Effector CD8-positive, alpha-beta T cell (primary cell): ENCODE measurements around the gene HDAC7.

Source experiments
- DNase-seq: peaks from one replicate; lab custom pipeline; 2025; lab: John Stamatoyannopoulos, UW

The HDAC7 gene

DNA sequence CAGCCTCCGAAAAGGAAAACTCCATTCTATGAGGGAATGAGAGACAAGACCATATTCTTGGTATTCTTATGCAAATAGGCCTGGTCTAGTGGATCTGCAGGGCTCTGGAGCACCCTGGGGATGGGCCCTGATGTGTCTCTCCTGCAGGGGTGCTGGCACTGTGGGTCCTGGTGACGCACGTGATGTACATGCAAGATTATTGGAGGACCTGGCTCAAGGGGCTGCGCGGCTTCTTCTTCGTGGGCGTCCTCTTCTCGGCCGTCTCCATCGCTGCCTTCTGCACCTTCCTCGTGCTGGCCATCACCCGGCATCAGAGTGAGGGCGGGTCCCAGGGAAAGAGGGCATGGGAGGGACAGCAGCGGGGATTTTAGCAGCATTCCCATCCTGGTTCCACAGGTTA is 40.8 kb downstream of the HDAC7 start:
- no peak for DNase-seq

DNA sequence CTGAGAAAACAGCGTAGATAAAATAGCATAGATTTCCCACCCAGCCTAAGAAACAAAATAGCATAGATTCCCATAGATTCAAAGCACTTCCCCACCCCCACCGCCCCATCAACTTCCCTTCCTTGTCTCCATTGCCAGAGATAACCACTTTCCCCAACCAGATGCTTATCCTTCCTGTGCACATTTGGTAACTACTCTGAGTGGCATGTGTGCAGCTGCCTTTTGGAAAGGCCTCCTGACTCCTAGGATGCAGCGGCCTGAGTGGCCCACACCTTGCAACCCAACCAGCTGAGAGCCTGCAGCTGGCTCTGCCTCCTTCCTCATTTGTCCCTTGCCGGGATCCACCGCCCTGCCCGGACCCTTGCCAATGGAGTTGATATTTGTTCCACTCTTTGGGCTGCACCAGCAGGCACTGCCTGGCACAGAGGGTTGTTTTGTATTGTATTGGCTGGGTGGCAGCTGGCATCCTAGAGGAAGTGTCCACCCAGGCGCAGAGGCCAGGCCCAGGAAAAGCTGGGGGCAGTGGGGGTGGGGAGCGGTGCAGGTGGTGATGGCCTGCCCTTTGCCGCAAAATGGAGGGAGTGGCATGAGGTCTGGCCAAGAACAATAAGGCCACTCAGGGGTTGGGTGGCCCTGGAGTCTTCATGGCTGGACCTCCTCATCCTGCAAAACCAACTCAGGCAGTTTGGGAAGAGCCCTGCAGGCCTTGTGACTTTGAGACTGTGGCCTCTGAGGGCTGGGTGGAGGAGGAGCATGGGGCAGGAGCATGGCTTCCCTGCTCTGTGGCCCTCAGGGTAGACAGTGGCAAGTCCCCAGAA is 41.8 kb downstream of the HDAC7 start:
- no peak for DNase-seq

DNA sequence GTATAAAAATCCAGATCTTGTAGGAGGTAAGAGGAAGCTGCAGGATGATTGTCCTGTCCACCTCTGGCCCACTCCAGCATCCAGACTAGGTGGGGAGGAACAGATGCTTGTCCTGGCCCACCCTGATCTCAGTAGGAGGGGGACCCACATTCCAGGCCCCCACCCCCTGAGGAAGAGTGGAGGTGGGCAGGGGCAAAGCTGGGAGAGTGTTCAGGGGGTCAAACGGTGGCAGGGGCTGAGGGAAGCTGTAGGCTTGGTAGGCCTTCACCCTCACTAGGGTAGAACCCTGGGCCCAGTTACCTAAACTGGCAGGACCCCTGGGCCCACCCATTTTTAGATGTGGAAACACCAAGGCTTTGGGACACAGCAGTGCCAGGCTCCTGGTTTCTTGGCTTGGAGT is 42.6 kb downstream of the HDAC7 start:
- DNase-seq = no peak

DNA sequence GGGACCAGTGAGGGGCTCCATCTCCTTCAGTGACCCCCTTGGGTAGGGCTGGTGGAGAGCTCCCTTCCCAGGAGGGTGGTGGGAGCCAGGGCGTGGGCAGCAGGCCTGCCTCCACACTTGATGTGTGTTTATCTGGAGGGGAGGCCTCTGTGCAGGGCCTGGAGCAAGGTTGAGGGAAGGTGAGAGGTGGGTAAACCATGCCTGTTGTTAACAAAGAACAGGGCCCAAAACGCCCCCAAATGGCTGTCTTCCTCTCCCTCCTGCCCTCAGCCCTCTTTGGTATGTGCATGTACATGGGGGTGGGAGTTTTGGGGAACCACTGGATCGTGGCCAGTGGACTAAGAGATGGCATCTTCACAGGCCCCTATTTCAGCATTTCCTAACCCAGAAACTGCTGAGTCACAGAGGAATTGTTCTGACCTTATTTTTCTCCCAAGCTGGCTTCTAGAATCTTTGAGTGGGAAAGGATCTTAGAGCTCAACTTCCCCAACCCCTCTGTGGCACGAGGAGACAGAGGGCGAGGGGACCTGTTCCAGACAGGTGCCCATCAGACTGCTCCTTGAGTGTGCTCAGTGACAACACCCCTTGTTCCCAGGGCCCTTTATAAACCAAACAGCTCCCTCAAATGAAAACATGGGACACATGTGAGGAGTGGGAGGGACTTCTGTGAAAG is 43.1 kb downstream of the HDAC7 start:
- no peak for DNase-seq

DNA sequence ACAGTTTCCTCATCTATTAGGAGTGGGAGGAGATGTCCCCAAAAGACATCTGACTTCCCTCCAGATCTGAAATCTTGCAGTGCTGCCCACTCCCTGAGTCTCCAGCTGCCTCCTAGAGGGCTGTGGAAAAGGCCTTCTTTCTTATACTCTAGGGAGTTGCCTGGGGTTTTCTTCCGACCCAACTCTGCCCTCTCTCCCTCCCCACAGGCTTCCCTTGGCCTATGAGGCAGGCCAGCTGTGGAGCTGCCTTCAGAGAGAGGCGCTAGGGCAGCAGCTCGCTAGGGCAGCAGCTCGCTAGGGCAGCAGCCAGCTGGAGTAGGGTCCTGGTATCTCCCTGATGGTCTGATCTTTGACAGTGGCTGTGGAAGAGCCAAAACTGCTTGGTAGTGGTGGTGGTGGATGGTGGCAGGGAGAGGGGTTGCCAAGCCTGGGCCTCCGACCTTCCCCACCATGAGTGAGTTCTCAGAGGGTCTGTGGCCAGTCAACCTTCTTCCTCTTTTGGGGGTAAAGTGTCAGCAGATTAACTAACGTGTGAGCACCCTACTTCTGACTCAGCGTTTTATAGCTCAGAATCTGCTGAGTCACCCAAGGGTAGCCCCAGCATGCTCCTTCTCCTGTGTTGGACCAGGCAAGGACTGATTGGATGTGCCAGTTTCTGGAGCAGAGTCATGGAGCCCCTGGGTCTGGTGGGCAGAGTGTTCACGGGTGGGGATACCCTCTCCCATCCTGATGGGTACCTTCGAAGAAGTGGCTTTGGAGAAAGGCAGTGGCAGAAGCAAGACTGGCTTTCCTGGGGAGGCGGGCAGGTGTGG is 44.4 kb downstream of the HDAC7 start:
- DNase-seq = no peak

GRCh38 chr12:47774663-47775062 is 45.0 kb downstream of the HDAC7 start:
- no peak for DNase-seq

- DNase-seq = no peak
These were observed 45.7 kb downstream of the HDAC7 start for GRCh38 chr12:47773858-47774580.

GRCh38 chr12:47773062-47773857 is 46.4 kb downstream of the HDAC7 start, which contains the start of gene SLC48A1:
SLC48A1 (plus strand) TSS chr12:47773238; CDS start chr12:47773305, 67 bp downstream.
- DNase-seq = peak; percentile 53

DNA sequence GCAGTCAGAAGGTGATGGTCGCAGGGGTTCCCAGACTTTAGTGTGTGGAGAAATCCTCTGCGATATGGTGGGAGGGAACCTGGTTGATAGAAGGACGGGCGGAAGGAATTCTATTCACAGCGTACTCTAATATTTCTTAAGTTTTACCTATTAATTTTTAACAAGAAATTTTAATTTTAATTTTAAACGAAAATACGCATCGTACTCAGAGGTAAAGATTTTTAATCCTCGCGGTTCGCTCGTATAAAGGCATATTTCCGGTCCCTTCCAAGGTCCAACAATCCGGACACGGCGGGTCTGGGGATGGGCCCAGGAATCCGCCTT is 47.0 kb downstream of the HDAC7 start:
- DNase-seq = no peak

GRCh38 chr12:47772094-47772660 is 47.5 kb downstream of the HDAC7 start:
- DNase-seq = no peak

GRCh38 chr12:47771304-47771703 is 48.4 kb downstream of the HDAC7 start:
- no peak for DNase-seq

GRCh38 chr12:47770086-47770726 is 49.5 kb downstream of the HDAC7 start:
- no peak for DNase-seq

GRCh38 chr12:47769234-47770085 is 50.2 kb downstream of the HDAC7 start:
- DNase-seq = no peak

GRCh38 chr12:47768323-47768811 is 51.3 kb downstream of the HDAC7 start:
- no peak for DNase-seq

- DNase-seq = peak; percentile 43
These were observed 52.4 kb downstream of the HDAC7 start for GRCh38 chr12:47767216-47767724.

- DNase-seq = no peak
These were observed 53.0 kb downstream of the HDAC7 start for GRCh38 chr12:47766502-47767215.

GRCh38 chr12:47763481-47764346 is 56.0 kb downstream of the HDAC7 start:
- no peak for DNase-seq
